Measurements from ENCODE around the gene GYPB. TPM values are rescaled to one million over a fixed set of nuclear protein-coding genes. Genes with fewer than 3 reads are reported as not detected.
"Not testable (repeated sequence)": the region's sequence is repeated elsewhere in the genome, so short reads cannot be mapped to it uniquely, and the experiment has no call there.

GYPB gene
- total and polyA plus RNA-seq, 2 of the 8 experiments (the other 6 are each of a cell fraction or from before 2014, with no cell fraction given), result not detected

DNA sequence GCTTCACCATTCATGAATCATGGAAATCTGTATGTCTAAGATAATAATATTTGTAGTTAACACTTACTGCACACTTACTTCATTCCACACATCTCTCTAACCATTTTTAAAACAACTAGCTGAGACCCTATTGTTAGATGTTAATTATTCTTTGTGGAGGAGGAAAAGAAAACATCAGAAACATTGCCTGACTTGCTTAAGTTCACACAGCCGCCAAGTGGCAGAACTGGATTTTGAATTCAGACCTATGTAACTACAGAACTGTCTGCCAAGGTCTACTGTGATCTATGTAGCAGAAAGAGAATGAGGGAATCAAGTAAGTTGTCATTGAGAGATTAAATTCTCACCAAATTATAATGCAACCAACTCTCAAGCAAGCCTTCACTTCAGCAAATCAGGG is 11.2 kb downstream of the GYPB start:
- H2AFZ ChIP-seq (ENCODE audit: low read length); H3K9ac ChIP-seq (replicated peaks in 1 of 4; ENCODE audit: extremely low read depth in 1 of 4, low read depth in 3 of 4, low read length in 3 of 4); H3K79me2 ChIP-seq (ENCODE audit: control insufficient read depth in 1 of 2, insufficient read depth in 2 of 2, low read length in 2 of 2); CTCF ChIA-PET (ENCODE audit: partially characterized antibody); FAIRE-seq; H3K4me1 ChIP-seq (replicated peaks in 1 of 4; ENCODE audit: control insufficient read depth in 3 of 4, insufficient read depth in 4 of 4, low read length in 3 of 4); DNase-seq (ENCODE audit: low read depth in 1 of 2, low spot score in 2 of 2); H3K9me3 ChIP-seq (ENCODE audit: insufficient read depth in 2 of 2, low read depth in 1 of 2, low read length in 1 of 2); H2BK5ac ChIP-seq (ENCODE audit: low read depth, low read length); H4K20me1 ChIP-seq (replicated peaks in 1 of 2; ENCODE audit: control insufficient read depth in 1 of 2, insufficient read depth in 2 of 2, low read length in 2 of 2); H2BK120ac ChIP-seq (replicated peaks; ENCODE audit: low read depth, low read length); H2BK15ac ChIP-seq (ENCODE audit: low read length); H2BK12ac ChIP-seq (ENCODE audit: low read depth, low read length); H3K36me3 ChIP-seq (ENCODE audit: control insufficient read depth in 2 of 4, insufficient read depth in 4 of 4, low read length in 3 of 4); H3K56ac ChIP-seq (replicated peaks; ENCODE audit: insufficient read length, low read depth, low read length); H3K23ac ChIP-seq (ENCODE audit: insufficient read length); H3K79me1 ChIP-seq (ENCODE audit: low read depth, low read length); H4K91ac ChIP-seq (replicated peaks; ENCODE audit: insufficient read length, low read length); H3K27ac ChIP-seq (ENCODE audit: low read depth, low read length); H4K5ac ChIP-seq (ENCODE audit: insufficient read length, low read depth, low read length); H3K18ac ChIP-seq (ENCODE audit: extremely low read depth, low read length); H3K14ac ChIP-seq (ENCODE audit: insufficient read length); H3K23me2 ChIP-seq (ENCODE audit: low read depth, low read length); H2AK5ac ChIP-seq (ENCODE audit: low read depth, low read length); H3K27me3 ChIP-seq (replicated peaks in 1 of 4; ENCODE audit: control insufficient read depth in 3 of 4, extremely low read depth in 1 of 4, insufficient read depth in 3 of 4, low read length in 3 of 4); POLR2A ChIA-PET (ENCODE audit: partially characterized antibody); H4K8ac ChIP-seq (ENCODE audit: extremely low read depth, insufficient read depth, low read length); H3K4ac ChIP-seq (replicated peaks; ENCODE audit: insufficient read length, low read depth, low read length); H2BK20ac ChIP-seq (ENCODE audit: low read length); H3K4me3 ChIP-seq (ENCODE audit: extremely low read depth in 1 of 4, insufficient read depth in 2 of 4, low read depth in 3 of 4, low read length in 4 of 4); H3K4me2 ChIP-seq (ENCODE audit: insufficient read depth in 1 of 2, low read depth in 2 of 2, low read length in 2 of 2): not testable (repeated sequence)
- 100% methylated on average over 1 of the region's 1 CpG; no CpG with 5 or more reads in 1 of the 2 experiments for WGBS, 2 experiments (ENCODE audit: extremely low coverage in 1 of 2, insufficient coverage in 1 of 2, insufficient read length in 1 of 2, insufficient replicate concordance in 2 of 2, low coverage in 1 of 2, low lambda C conversion rate in 2 of 2, missing lambda C conversion rate in 1 of 2)

DNA sequence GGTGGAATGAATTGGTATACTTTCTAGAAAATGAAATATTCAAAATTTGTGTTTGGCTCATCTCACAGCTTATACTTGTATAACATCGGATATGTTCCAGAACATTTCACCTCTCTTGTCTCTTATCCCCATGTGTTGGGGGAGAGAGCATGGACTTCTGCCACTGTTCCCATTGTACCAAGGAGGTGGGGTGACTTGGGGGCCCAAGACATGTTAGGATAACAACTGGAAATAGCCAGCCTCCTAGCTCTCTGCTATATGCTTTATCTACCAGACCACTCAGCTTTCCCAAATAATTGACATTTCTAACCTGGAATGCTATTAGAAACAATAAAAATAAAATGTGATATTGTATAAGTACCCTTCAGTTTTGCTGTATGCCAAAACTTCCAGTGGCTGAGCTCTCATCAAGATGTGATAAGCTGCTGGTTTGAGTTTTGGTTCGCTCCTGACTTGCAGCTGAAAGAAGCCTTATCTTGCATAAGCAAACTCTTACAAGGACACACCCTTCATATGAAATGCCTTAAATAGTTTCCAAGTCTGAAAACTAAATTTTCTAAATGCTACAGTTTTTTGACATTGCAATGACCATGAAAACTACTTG is 12.9 kb downstream of the GYPB start:
- H3K18ac ChIP-seq (ENCODE audit: extremely low read depth, low read length); H3K4me2 ChIP-seq (ENCODE audit: insufficient read depth in 1 of 2, low read depth in 2 of 2, low read length in 2 of 2); H3K23me2 ChIP-seq (ENCODE audit: low read depth, low read length); H2BK5ac ChIP-seq (ENCODE audit: low read depth, low read length); FAIRE-seq; H3K79me2 ChIP-seq (ENCODE audit: control insufficient read depth in 1 of 2, insufficient read depth in 2 of 2, low read length in 2 of 2); H2AK5ac ChIP-seq (ENCODE audit: low read depth, low read length); H2BK120ac ChIP-seq (replicated peaks; ENCODE audit: low read depth, low read length); H3K27ac ChIP-seq (ENCODE audit: low read depth, low read length); H2BK12ac ChIP-seq (ENCODE audit: low read depth, low read length); H3K4me3 ChIP-seq (ENCODE audit: extremely low read depth in 1 of 4, insufficient read depth in 2 of 4, low read depth in 3 of 4, low read length in 4 of 4); H3K4me1 ChIP-seq (replicated peaks in 1 of 4; ENCODE audit: control insufficient read depth in 3 of 4, insufficient read depth in 4 of 4, low read length in 3 of 4); H2BK15ac ChIP-seq (ENCODE audit: low read length); POLR2A ChIA-PET (ENCODE audit: partially characterized antibody); H3K27me3 ChIP-seq (replicated peaks in 1 of 4; ENCODE audit: control insufficient read depth in 3 of 4, extremely low read depth in 1 of 4, insufficient read depth in 3 of 4, low read length in 3 of 4); H3K14ac ChIP-seq (ENCODE audit: insufficient read length); DNase-seq (ENCODE audit: low read depth in 1 of 2, low spot score in 2 of 2); H3K4ac ChIP-seq (replicated peaks; ENCODE audit: insufficient read length, low read depth, low read length); H2BK20ac ChIP-seq (ENCODE audit: low read length); H3K9me3 ChIP-seq (ENCODE audit: insufficient read depth in 2 of 2, low read depth in 1 of 2, low read length in 1 of 2); H2AFZ ChIP-seq (ENCODE audit: low read length); H3K79me1 ChIP-seq (ENCODE audit: low read depth, low read length); H4K5ac ChIP-seq (ENCODE audit: insufficient read length, low read depth, low read length); H3K9ac ChIP-seq (replicated peaks in 1 of 4; ENCODE audit: extremely low read depth in 1 of 4, low read depth in 3 of 4, low read length in 3 of 4); H4K8ac ChIP-seq (ENCODE audit: extremely low read depth, insufficient read depth, low read length); H4K91ac ChIP-seq (replicated peaks; ENCODE audit: insufficient read length, low read length); H4K20me1 ChIP-seq (replicated peaks in 1 of 2; ENCODE audit: control insufficient read depth in 1 of 2, insufficient read depth in 2 of 2, low read length in 2 of 2); CTCF ChIA-PET (ENCODE audit: partially characterized antibody); H3K23ac ChIP-seq (ENCODE audit: insufficient read length); H3K36me3 ChIP-seq (ENCODE audit: control insufficient read depth in 2 of 4, insufficient read depth in 4 of 4, low read length in 3 of 4); H3K56ac ChIP-seq (replicated peaks; ENCODE audit: insufficient read length, low read depth, low read length): not testable (repeated sequence)
- WGBS, 2 experiments (ENCODE audit: extremely low coverage in 1 of 2, insufficient coverage in 1 of 2, insufficient read length in 1 of 2, insufficient replicate concordance in 2 of 2, low coverage in 1 of 2, low lambda C conversion rate in 2 of 2, missing lambda C conversion rate in 1 of 2), result 92% methylated on average over 2 of the region's 2 CpGs; no CpG with 5 or more reads in 1 of the 2 experiments

All from H1 (cell line).